LNCAP (cell line): ENCODE results near the gene GALNT6.

Experiments
- CTCF ChIP-seq: fragments of 450-650 bp; IDR thresholded peaks from 2 replicates; pipeline ENCODE4 v1.5.1; 2017; ENCODE audit warnings: mild to moderate bottlenecking

Gene GALNT6

GRCh38 chr12:51333536-51333935 is 57.7 kb downstream of the GALNT6 start:
- TF ChIP-seq CTCF, result no peak

- no peak for TF ChIP-seq CTCF
Observed at GRCh38 chr12:51330186-51330585, 61.0 kb downstream of the GALNT6 start.

- no peak for TF ChIP-seq CTCF
Observed at GRCh38 chr12:51329742-51330141, 61.5 kb downstream of the GALNT6 start.

DNA sequence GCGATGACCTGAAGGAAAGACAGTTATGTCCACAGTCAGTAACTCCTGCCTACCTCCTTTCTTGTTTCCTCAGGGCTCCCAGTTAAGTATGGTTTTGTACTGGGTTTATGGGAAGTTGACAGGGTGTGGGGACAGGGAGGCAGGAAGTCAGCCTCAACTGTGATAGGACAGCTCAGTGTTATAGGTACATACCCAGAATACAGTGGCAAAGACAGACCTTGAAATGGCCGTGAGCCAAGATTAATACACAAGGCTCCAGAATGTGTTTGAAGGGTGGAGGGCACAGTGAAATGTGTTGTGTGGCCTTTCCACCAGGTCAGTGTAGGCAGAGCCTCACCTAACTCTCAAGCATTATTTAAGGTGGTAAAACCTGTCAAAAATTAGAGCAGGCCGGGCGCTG is 62.6 kb downstream of the GALNT6 start:
- no peak for TF ChIP-seq CTCF

DNA sequence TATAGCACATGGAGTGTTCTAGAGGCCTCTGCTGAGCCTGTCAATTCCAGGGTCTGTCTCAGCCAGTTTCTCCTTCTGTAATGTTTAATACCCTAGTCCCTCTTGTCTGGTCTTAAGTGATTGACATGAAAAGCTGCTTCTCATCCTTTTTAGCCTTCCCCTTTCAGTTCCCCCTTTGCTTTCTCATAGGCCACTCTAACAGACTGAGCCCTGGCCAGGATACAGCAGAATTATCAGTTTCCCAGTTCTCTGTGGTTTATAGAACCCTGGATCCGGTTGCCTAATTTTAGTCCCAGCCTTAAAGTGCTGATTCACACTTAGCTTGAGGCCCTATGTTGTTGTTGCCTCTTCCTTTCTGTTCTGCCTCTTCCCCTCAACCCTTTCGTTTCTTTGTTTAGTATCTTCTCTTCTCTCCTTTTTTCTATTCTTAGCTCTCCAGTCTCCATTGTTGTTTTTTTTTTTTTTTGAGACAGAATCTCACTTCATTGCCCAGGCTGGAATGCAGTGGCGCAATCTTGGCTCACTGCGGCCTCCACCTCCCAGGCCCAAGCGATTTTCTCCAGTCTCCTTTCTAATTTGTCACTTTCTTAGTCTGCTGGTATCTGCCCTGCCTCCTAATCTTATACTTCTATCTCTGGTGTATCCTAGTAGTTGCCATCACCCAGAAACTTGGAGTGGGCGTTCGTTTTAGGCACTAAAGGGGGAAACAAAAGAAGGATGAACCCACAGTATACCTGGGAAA is 64.3 kb downstream of the GALNT6 start:
- TF ChIP-seq CTCF, result no peak

- no peak for TF ChIP-seq CTCF
Observed at GRCh38 chr12:51324953-51325352, 66.3 kb downstream of the GALNT6 start.

GRCh38 chr12:51323966-51324895 is 67.0 kb downstream of the GALNT6 start, which contains the start of gene BIN2:
Gene BIN2 (minus strand): TSS chr12:51324174. CDS start chr12:51324102, 72 bp downstream.
- TF ChIP-seq CTCF, result no peak
